Stomach (tissue), 9 donors: ENCODE data around the gene GALNS. TPM values are rescaled to one million over a fixed set of nuclear protein-coding genes. Genes with fewer than 3 reads are reported as not detected.

Source experiments
- DNase-seq, 2 donors: peaks; one replicate each; pipeline versions ENCODE4 v3.0.0 to v3.0.0-alpha.2; 2013 to 2019
- H3K27ac ChIP-seq, 5 donors: fragments of 200-600 bp in 4 of 5; sonication (generic) in 4 of 5; one replicate each; pipeline ENCODE4 v1.5.1; 2013 to 2019; ENCODE audit warnings: mild to moderate bottlenecking in 1 of 5, moderate library complexity in 1 of 5
- H3K27me3 ChIP-seq, 3 donors: fragments of 200-600 bp; sonication (generic); one replicate each; pipeline ENCODE4 v1.5.1; 2017 to 2019; ENCODE audit warnings: mixed run types in 1 of 3
- H3K36me3 ChIP-seq, 4 donors: fragments of 200-600 bp; sonication (generic); 1 replicate in 3 of 4; 2 replicates in 1 of 4; pipeline ENCODE4 v1.5.1; 2016 to 2019
- H3K4me1 ChIP-seq, 4 donors: fragments of 200-600 bp; sonication (generic); one replicate each; pipeline ENCODE4 v1.5.1; 2016 to 2019
- H3K4me3 ChIP-seq, 4 donors: fragments of 200-600 bp; sonication (generic) in 3 of 4; one replicate each; pipeline ENCODE4 v1.5.1; 2016 to 2019; ENCODE audit warnings: mild to moderate bottlenecking in 1 of 4
- H3K9me3 ChIP-seq, 4 donors: fragments of 200-600 bp; sonication (generic); one replicate each; pipeline ENCODE4 v1.5.1; 2016 to 2019
- EP300 ChIP-seq: sonication (generic); formaldehyde crosslinking; IDR thresholded peaks from one replicate; pipeline ENCODE4 v1.6.1; 2017; ENCODE audit warnings: antibody characterized with exemption
- POLR2A ChIP-seq, 4 donors: fragments of 450-650 bp; IDR thresholded peaks; one replicate each; pipeline ENCODE4 v1.6.1; 2016; ENCODE audit warnings: antibody characterized with exemption in 4 of 4, control low read depth in 2 of 4, mild to moderate bottlenecking in 1 of 4, moderate library complexity in 1 of 4
- POLR2AphosphoS5 ChIP-seq, 3 donors: sonication (generic); formaldehyde crosslinking; IDR thresholded peaks; one replicate each; pipeline ENCODE4 v1.6.1; 2016; ENCODE audit warnings: antibody characterized with exemption in 3 of 3
- WGBS, 5 donors: extraction: QIAGEN DNeasy Blood & Tissue Kit in 3 of 5; methylation state at CpG; one replicate each; pipeline versions ENCODE4 v1.1.5 to v1.1.7; 2013 to 2018; 5-methylcytosine and 5-hydroxymethylcytosine counted together
- intact Hi-C: fragments of 100-400 bp; cut with DNase I; formaldehyde crosslinking; loops from one replicate; pipeline ENCODE4 v1.15.1; 2023; ENCODE audit warnings: low total_unique reads
- polyA plus RNA-seq, 3 donors: library from polyadenylated mRNA; stranded (reverse); fragments of 200-250 nt; gene quantifications; one replicate each; pipeline ENCODE4 v1.2.3, GENCODE V29; 2013
- total RNA-seq, 5 donors: library from RNA; depleted of rRNA; stranded (reverse); fragments of >200 nt; gene quantifications; one replicate each; pipeline versions ENCODE4 v1.1.0 to v1.2.3, GENCODE V29; 2014 to 2016
- TF ChIP-seq, protein P1 (sequence below), 7 experiments: fragments of 450-650 bp in 4 of 7; fragments of 200-600 bp in 3 of 7; sonication (generic) in 3 of 7; IDR thresholded peaks; one replicate each; pipeline ENCODE4 v1.5.1; 2016 to 2019; ENCODE audit warnings: antibody characterized with exemption in 7 of 7, control low read depth in 2 of 7, mild to moderate bottlenecking in 1 of 7
- donor health status: healthy with polysubstance abuse.
- donor health status: Bipolar disorder and iron deficiency.
- donor health status: healthy.

The GALNS gene
- total and polyA plus RNA-seq, 8 donors, result 8.6 to 110 (median 28.2) TPM

DNA sequence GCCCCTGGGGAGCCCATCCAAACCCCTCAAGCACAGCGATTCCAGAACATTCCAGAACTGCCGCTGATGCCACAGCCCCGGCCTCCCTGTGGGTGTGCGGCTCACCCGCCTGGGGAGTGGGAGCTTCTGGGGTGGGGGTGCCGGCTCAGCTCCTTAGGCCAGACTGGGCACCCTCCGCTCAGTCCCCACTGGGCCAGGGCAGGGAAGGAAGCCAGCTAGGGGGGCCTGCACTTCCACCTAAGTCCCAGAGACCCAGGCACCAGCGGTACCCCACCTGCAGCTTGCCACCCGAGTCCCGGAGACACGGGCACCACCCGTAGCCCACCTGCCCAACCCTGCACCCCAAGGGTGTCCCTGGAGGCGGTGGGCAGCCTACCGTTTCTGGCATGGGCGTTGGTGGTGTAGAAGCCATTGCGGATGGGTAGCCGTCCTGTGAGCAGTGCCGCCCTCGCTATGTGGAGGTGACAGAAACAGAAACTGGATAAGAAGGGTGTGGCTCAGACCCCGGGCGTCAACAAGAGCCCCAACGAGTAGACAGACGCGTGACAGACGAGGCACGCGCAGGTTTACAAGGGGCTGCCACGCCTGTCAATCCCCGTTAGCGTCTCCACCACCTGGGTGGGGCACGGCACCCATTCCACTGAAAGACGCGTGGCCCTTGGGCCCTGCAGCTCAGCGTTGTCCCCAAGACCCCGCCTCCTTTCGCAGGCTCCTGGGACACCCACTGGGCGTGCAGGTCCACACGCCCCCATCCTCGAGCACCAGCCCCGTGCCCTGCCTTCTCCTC lies 15.0 kb downstream of the GALNS start:
- no peak overlapping the region for H3K4me3 ChIP-seq
- intact Hi-C loops, result no loop called here
- H3K36me3 ChIP-seq, result peaks cover 9 to 73% (median 58%) of the 10 kb centered on the region in 4 donors
- H3K4me1 ChIP-seq, result no peaks in the 10 kb centered on the region
- H3K27me3 ChIP-seq, result no peaks in the 10 kb centered on the region
- no peak overlapping the region for H3K27ac ChIP-seq
- TF ChIP-seq EP300, result no peak
- no peak for TF ChIP-seq POLR2A (IDR thresholded peaks at IDR 0.05)
- TF ChIP-seq, protein P1, sequence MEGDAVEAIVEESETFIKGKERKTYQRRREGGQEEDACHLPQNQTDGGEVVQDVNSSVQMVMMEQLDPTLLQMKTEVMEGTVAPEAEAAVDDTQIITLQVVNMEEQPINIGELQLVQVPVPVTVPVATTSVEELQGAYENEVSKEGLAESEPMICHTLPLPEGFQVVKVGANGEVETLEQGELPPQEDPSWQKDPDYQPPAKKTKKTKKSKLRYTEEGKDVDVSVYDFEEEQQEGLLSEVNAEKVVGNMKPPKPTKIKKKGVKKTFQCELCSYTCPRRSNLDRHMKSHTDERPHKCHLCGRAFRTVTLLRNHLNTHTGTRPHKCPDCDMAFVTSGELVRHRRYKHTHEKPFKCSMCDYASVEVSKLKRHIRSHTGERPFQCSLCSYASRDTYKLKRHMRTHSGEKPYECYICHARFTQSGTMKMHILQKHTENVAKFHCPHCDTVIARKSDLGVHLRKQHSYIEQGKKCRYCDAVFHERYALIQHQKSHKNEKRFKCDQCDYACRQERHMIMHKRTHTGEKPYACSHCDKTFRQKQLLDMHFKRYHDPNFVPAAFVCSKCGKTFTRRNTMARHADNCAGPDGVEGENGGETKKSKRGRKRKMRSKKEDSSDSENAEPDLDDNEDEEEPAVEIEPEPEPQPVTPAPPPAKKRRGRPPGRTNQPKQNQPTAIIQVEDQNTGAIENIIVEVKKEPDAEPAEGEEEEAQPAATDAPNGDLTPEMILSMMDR (IDR thresholded peaks at IDR 0.05), result no peak
- TF ChIP-seq POLR2AphosphoS5 (IDR thresholded peaks at IDR 0.05), result no peak
- DNase-seq, result peak in 1 of 2 donors; percentile 30
- no peaks in the 10 kb centered on the region for H3K9me3 ChIP-seq
- WGBS, 5 donors, result 78 to 94% (median 85%) methylated on average over 29 to 40 of the region's 40 CpGs

DNA sequence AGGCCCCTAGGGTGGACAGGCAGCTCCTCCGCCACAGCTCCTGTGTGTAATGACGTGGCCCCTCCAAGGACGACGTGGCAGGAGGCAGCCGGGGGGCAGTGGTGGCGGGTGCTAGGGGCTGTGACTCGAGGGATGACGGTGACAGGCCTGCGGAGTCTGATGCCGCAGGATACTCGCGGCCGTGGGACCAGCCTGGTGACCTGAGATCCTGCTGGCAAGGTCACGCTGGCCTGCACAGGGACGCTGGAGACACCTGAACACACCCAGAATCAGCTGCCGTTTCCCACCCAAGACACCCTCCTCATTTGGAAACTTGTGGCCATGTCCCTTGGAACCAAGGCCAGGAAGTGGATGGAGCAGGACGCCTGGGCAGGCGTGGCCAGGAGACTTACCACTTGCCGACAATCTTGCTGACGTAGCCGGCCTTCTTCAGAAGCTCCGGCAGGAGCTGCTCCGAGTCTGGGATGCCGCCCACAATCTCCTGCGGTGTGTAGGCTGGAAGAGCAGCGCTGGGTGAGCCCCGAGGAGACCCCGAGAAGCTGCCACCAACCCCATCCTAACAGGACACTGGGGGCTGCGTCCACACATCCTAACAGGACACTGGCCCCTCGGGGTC lies 16.0 kb downstream of the GALNS start:
- intact Hi-C loops, result no loop called here
- no peaks in the 10 kb centered on the region for H3K4me1 ChIP-seq
- TF ChIP-seq POLR2A (IDR thresholded peaks at IDR 0.05) (no peak), EP300 (no peak), POLR2AphosphoS5 (IDR thresholded peaks at IDR 0.05) (no peak)
- TF ChIP-seq, protein P1 (IDR thresholded peaks at IDR 0.05), result no peak
- H3K9me3 ChIP-seq, result no peaks in the 10 kb centered on the region
- H3K4me3 ChIP-seq, result no peak overlapping the region
- no peak for DNase-seq
- H3K27ac ChIP-seq, result no peak overlapping the region
- H3K27me3 ChIP-seq, result no peaks in the 10 kb centered on the region
- 85 to 97% (median 94%) methylated on average over 26 to 30 of the region's 30 CpGs for WGBS, 5 donors
- H3K36me3 ChIP-seq, result peaks cover 9 to 80% (median 64%) of the 10 kb centered on the region in 4 donors

DNA sequence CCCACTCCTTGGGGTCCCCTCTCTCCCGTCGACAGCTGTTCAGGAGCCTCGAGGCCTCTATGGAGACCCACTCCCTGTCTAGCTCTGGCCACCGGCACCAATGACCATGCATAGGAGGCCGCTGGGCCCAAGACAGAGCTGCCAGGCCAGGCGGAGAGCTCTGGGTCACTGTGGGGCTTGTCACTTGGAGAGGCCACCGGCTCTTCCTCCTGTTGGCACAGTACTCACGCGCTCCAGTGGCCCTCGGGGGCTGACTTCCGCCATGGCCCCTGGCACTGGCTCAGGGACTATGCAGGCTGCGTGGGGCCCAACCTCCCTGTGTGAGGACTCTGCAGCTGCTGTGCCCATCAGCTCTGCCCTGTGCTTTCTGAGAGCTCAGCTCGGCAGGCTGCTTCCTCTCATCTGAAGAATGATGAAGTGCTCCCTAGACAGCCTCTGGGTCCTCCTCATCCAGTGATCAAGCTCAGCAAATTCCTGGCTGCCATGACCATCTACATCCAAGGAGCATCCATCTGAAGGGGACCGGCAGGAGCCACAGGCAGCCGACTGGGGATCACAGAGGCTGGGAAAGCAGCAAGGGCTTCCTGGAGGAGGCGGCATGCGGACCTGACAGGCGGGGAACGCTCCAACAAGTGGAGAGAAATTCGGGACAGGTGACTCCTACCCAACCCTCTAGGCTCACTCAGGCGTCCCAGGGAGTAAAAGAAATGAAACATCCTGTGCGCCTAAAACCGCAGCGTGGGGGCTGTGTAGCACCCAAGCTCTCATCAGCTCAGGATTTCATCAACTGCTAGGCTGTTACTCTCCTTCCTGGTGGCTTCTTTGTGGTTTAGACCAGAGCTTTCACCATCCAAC lies 16.8 kb downstream of the GALNS start:
- WGBS, 5 donors, result 88 to 97% (median 93%) methylated on average over 21 to 24 of the region's 24 CpGs

More for the DNA sequence above, 16.8 kb downstream of the GALNS start:
- intact Hi-C loops, result no loop called here
- no peak for TF ChIP-seq EP300
- no peak for TF ChIP-seq POLR2A (IDR thresholded peaks at IDR 0.05)
- TF ChIP-seq, protein P1 (IDR thresholded peaks at IDR 0.05), result no peak
- TF ChIP-seq POLR2AphosphoS5 (IDR thresholded peaks at IDR 0.05), result no peak
- Histone ChIP-seq H3K27me3 (no peaks in the 10 kb centered on the region), H3K4me1 (no peaks in the 10 kb centered on the region), H3K36me3 (peaks cover 9 to 87% (median 71%) of the 10 kb centered on the region in 4 donors), H3K9me3 (no peaks in the 10 kb centered on the region), H3K4me3 (no peak overlapping the region), H3K27ac (no peak overlapping the region)
- DNase-seq, result no peak
